HepG2 (cell line): Measurements from ENCODE around the gene TLDC2. TPM values are rescaled to one million over a fixed set of nuclear protein-coding genes. Genes with fewer than 3 reads are reported as not detected.

Source experiments
- ARNT ChIP-seq: fragments of 450-650 bp; IDR thresholded peaks from 2 replicates; pipeline ENCODE4 v1.6.1; 2017
- GTF2F1 ChIP-seq: fragments of 150-350 bp; IDR thresholded peaks from 2 replicates; pipeline ENCODE4 v1.6.1; 2014; ENCODE audit warnings: low read length
- MED8 ChIP-seq: sonication (generic); formaldehyde crosslinking; IDR thresholded peaks from 2 replicates; pipeline ENCODE4 v1.8.1; 2023; ENCODE audit warnings: mild to moderate bottlenecking, missing genetic modification reagents; ENCODE audit not compliant: insufficient replicate concordance
- NFIC ChIP-seq: IDR thresholded peaks from 2 replicates; pipeline ENCODE4 v1.6.1; 2012; ENCODE audit warnings: mild to moderate bottlenecking, low read length, inconsistent platforms
- SAP130 ChIP-seq: IDR thresholded peaks from 2 replicates; pipeline ENCODE4 v1.6.1; 2016; ENCODE audit warnings: low read depth
- ZIK1 ChIP-seq: sonication (generic); formaldehyde crosslinking; IDR thresholded peaks from 2 replicates; pipeline ENCODE4 v1.5.0; 2020; ENCODE audit warnings: mild to moderate bottlenecking, low read depth, missing genetic modification reagents, borderline replicate concordance
- ZNF180 ChIP-seq: sonication (generic); formaldehyde crosslinking; IDR thresholded peaks from 2 replicates; pipeline ENCODE4 v1.4.0; 2020; ENCODE audit warnings: low read depth, missing genetic modification reagents, borderline replicate concordance
- ZNF569 ChIP-seq: sonication (generic); formaldehyde crosslinking; IDR thresholded peaks from 2 replicates; pipeline ENCODE4 v1.5.0; 2020; ENCODE audit warnings: mild to moderate bottlenecking, missing genetic modification reagents, moderate library complexity, borderline replicate concordance
- ZNF780A ChIP-seq: sonication (generic); formaldehyde crosslinking; IDR thresholded peaks from 2 replicates; pipeline ENCODE4 v1.8.0; 2022; ENCODE audit warnings: mild to moderate bottlenecking, missing genetic modification reagents, moderate library complexity
- ZSCAN9 ChIP-seq: IDR thresholded peaks from 2 replicates; pipeline ENCODE4 v1.6.1; 2016; ENCODE audit warnings: borderline replicate concordance
- polyA plus RNA-seq, 8 experiments: library from polyadenylated mRNA; depleted of rRNA in 3 of 8; stranded (reverse) in 7 of 8; unstranded in 1 of 8; fragments of >200 nt; fragmentation: Illumina TruSeq in 4 of 8; extraction: Trizol in 4 of 8; gene quantifications; 2 replicates each; pipeline versions ENCODE4 v1.2.1 to v1.2.3, GENCODE V29; 2011 to 2016; ENCODE audit warnings: low read depth in 4 of 8, missing spikeins in 1 of 8, mixed read lengths in 1 of 8; ENCODE audit not compliant: insufficient read depth in 1 of 8
- total RNA-seq, 5 experiments: library from RNA; depleted of rRNA; stranded (reverse); fragments of >200 nt; fragmentation: Illumina TruSeq; extraction: Trizol; gene quantifications; 2 replicates each; pipeline ENCODE4 v1.2.3, GENCODE V29; 2016; ENCODE audit warnings: low read depth in 1 of 5
- TF ChIP-seq, protein P1 (sequence below): sonication (generic); formaldehyde crosslinking; conservative IDR thresholded peaks from 2 replicates; pipeline ENCODE4 v1.4.0; 2020; ENCODE audit warnings: missing genetic modification reagents
- TF ChIP-seq, protein P2 (sequence below): sonication (generic); formaldehyde crosslinking; IDR thresholded peaks from 2 replicates; pipeline ENCODE4 v1.4.0; 2020; ENCODE audit warnings: mild to moderate bottlenecking, missing genetic modification reagents
- TF ChIP-seq, protein P3 (sequence below): IDR thresholded peaks from 2 replicates; pipeline ENCODE4 v1.6.1; 2016; ENCODE audit warnings: missing compliant biosample characterization, missing genetic modification reagents, borderline replicate concordance
- TF ChIP-seq, protein P4 (sequence below): sonication (generic); formaldehyde crosslinking; IDR thresholded peaks from 2 replicates; pipeline ENCODE4 v1.9.0; 2021; ENCODE audit warnings: missing genetic modification reagents, mild to moderate bottlenecking, borderline replicate concordance
- TF ChIP-seq, protein P5 (sequence below): sonication (generic); formaldehyde crosslinking; IDR thresholded peaks from 2 replicates; pipeline ENCODE4 v1.4.0; 2020; ENCODE audit warnings: missing genetic modification reagents
- TF ChIP-seq, protein P6 (sequence below): sonication (generic); formaldehyde crosslinking; IDR thresholded peaks from 2 replicates; pipeline ENCODE4 v1.4.0; 2020; ENCODE audit warnings: mild to moderate bottlenecking, missing genetic modification reagents

Gene TLDC2
- total and polyA plus RNA-seq, 2 of the 13 experiments (the other 11 are each of a cell fraction or from before 2014, with no cell fraction given) = 1.5 to 1.6 TPM

DNA sequence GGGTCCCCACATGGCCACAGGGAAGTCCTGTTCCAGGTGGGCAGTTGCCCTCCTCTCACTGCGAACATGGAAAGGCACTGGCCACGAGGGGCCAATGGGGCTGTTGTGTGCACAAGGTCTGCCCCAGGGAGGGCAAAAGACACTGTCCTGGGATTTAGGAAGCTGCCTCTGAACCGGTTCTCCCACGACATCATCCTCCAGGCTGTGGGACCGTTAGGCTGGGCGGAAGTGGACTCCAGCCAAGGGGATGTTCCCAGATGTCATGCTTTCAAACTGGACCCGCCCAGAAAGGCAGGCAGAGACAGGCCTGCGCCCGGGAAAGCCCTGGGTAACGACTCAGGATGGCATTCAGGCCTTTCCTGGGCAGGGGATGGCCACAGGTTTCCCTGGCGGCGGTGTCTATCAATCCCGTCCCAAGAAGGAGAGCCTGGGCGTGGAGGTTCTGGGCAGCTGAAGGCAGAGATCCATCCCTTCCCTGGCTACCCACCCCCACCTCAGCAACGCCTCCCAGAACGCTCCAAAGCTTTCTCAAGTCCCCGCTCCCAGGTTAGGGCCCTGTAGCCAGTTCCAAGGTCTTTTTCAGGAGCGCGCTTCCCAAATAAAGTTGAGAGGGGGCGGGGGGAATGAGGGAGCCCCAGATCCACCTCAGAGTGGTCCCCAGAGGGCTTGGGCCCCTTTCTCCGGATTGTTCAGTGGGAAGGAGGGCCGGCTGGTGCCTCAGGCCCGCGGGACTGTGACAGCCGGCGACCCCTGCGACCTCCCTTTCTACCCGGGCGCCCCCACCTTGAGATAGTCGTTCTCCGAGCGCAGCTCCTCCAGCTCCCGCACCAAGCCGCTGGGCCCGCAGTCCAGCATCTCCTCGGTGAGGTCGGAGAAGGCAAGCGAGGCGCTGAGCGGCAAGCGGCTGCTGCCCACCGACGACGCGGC is 13.8 kb upstream of the TLDC2 start (continued):
- TF ChIP-seq, protein P1, sequence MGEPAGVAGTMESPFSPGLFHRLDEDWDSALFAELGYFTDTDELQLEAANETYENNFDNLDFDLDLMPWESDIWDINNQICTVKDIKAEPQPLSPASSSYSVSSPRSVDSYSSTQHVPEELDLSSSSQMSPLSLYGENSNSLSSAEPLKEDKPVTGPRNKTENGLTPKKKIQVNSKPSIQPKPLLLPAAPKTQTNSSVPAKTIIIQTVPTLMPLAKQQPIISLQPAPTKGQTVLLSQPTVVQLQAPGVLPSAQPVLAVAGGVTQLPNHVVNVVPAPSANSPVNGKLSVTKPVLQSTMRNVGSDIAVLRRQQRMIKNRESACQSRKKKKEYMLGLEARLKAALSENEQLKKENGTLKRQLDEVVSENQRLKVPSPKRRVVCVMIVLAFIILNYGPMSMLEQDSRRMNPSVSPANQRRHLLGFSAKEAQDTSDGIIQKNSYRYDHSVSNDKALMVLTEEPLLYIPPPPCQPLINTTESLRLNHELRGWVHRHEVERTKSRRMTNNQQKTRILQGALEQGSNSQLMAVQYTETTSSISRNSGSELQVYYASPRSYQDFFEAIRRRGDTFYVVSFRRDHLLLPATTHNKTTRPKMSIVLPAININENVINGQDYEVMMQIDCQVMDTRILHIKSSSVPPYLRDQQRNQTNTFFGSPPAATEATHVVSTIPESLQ (CRISPR knock-in tag) = 0 out of 2 replicates have a peak, but pooled peaks have one; percentile 26
- TF ChIP-seq, protein P2, sequence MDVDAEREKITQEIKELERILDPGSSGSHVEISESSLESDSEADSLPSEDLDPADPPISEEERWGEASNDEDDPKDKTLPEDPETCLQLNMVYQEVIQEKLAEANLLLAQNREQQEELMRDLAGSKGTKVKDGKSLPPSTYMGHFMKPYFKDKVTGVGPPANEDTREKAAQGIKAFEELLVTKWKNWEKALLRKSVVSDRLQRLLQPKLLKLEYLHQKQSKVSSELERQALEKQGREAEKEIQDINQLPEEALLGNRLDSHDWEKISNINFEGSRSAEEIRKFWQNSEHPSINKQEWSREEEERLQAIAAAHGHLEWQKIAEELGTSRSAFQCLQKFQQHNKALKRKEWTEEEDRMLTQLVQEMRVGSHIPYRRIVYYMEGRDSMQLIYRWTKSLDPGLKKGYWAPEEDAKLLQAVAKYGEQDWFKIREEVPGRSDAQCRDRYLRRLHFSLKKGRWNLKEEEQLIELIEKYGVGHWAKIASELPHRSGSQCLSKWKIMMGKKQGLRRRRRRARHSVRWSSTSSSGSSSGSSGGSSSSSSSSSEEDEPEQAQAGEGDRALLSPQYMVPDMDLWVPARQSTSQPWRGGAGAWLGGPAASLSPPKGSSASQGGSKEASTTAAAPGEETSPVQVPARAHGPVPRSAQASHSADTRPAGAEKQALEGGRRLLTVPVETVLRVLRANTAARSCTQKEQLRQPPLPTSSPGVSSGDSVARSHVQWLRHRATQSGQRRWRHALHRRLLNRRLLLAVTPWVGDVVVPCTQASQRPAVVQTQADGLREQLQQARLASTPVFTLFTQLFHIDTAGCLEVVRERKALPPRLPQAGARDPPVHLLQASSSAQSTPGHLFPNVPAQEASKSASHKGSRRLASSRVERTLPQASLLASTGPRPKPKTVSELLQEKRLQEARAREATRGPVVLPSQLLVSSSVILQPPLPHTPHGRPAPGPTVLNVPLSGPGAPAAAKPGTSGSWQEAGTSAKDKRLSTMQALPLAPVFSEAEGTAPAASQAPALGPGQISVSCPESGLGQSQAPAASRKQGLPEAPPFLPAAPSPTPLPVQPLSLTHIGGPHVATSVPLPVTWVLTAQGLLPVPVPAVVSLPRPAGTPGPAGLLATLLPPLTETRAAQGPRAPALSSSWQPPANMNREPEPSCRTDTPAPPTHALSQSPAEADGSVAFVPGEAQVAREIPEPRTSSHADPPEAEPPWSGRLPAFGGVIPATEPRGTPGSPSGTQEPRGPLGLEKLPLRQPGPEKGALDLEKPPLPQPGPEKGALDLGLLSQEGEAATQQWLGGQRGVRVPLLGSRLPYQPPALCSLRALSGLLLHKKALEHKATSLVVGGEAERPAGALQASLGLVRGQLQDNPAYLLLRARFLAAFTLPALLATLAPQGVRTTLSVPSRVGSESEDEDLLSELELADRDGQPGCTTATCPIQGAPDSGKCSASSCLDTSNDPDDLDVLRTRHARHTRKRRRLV (CRISPR knock-in tag) = 0 out of 2 replicates have a peak, but pooled peaks have one; percentile 67
- TF ChIP-seq ZNF180 (CRISPR knock-in tag) = no peak
- TF ChIP-seq ZSCAN9 (CRISPR knock-in tag) = peak; percentile 69; the same call in 1 of the 2 replicates
- TF ChIP-seq, protein P3, sequence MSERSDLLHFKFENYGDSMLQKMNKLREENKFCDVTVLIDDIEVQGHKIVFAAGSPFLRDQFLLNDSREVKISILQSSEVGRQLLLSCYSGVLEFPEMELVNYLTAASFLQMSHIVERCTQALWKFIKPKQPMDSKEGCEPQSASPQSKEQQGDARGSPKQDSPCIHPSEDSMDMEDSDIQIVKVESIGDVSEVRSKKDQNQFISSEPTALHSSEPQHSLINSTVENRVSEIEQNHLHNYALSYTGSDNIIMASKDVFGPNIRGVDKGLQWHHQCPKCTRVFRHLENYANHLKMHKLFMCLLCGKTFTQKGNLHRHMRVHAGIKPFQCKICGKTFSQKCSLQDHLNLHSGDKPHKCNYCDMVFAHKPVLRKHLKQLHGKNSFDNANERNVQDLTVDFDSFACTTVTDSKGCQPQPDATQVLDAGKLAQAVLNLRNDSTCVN (CRISPR knock-in tag) = no peak; the same call in 1 of the 2 replicates
- TF ChIP-seq, protein P4, sequence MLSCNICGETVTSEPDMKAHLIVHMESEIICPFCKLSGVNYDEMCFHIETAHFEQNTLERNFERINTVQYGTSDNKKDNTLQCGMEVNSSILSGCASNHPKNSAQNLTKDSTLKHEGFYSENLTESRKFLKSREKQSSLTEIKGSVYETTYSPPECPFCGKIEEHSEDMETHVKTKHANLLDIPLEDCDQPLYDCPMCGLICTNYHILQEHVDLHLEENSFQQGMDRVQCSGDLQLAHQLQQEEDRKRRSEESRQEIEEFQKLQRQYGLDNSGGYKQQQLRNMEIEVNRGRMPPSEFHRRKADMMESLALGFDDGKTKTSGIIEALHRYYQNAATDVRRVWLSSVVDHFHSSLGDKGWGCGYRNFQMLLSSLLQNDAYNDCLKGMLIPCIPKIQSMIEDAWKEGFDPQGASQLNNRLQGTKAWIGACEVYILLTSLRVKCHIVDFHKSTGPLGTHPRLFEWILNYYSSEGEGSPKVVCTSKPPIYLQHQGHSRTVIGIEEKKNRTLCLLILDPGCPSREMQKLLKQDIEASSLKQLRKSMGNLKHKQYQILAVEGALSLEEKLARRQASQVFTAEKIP (CRISPR knock-in tag) = no peak
- TF ChIP-seq ZNF569 (CRISPR knock-in tag) = no peak
- TF ChIP-seq NFIC = no peak
- no peak for TF ChIP-seq ARNT
- TF ChIP-seq, protein P5, sequence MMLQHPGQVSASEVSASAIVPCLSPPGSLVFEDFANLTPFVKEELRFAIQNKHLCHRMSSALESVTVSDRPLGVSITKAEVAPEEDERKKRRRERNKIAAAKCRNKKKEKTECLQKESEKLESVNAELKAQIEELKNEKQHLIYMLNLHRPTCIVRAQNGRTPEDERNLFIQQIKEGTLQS = no peak
- no peak for TF ChIP-seq MED8 (CRISPR knock-in tag)
- TF ChIP-seq ZNF780A = no peak
- TF ChIP-seq GTF2F1 = no peak
- 0 out of 2 replicates have a peak, but pooled peaks have one; percentile 2 for TF ChIP-seq ZIK1
- TF ChIP-seq, protein P6, sequence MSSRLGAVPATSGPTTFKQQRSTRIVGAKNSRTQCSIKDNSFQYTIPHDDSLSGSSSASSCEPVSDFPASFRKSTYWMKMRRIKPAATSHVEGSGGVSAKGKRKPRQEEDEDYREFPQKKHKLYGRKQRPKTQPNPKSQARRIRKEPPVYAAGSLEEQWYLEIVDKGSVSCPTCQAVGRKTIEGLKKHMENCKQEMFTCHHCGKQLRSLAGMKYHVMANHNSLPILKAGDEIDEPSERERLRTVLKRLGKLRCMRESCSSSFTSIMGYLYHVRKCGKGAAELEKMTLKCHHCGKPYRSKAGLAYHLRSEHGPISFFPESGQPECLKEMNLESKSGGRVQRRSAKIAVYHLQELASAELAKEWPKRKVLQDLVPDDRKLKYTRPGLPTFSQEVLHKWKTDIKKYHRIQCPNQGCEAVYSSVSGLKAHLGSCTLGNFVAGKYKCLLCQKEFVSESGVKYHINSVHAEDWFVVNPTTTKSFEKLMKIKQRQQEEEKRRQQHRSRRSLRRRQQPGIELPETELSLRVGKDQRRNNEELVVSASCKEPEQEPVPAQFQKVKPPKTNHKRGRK = no peak
- peak; percentile 94 for TF ChIP-seq SAP130
